Adrenal gland (tissue), 12 donors: ENCODE measurements around the gene HIVEP3. TPM values are rescaled to one million over a fixed set of nuclear protein-coding genes. Genes with fewer than 3 reads are reported as not detected.
A peak's percentile ranks its signal among the peaks of the same experiment; 100 is the strongest.

Experiments
- DNase-seq, 7 donors: peaks; one replicate each; pipeline ENCODE4 v3.0.0-alpha.2; 2019 to 2020
- H3K27ac ChIP-seq, 5 donors: fragments of 200-600 bp; sonication (generic) in 4 of 5; 1 replicate in 3 of 5; 2 replicates in 2 of 5; pipeline versions ENCODE4 v1.5.1 to v1.8.0; 2016 to 2020; ENCODE audit warnings: mild to moderate bottlenecking in 1 of 5
- H3K27me3 ChIP-seq: fragments of 200-600 bp; 2 replicates; pipeline ENCODE4 v1.8.0; 2021
- H3K36me3 ChIP-seq, 2 donors: fragments of 200-600 bp; replicated peaks in 1 of 2; 1 replicate in 1 of 2; 2 replicates in 1 of 2; pipeline versions ENCODE4 v1.5.1 to v1.8.0; 2018 to 2022
- H3K4me1 ChIP-seq, 2 donors: fragments of 200-600 bp; replicated peaks in 1 of 2; 1 replicate in 1 of 2; 2 replicates in 1 of 2; pipeline versions ENCODE4 v1.5.1 to v1.8.0; 2018 to 2021
- H3K4me3 ChIP-seq, 4 donors: fragments of 200-600 bp; sonication (generic) in 3 of 4; one replicate each; pipeline ENCODE4 v1.5.1; 2016 to 2018
- H3K9me3 ChIP-seq, 3 donors: fragments of 200-600 bp; sonication (generic) in 1 of 3; replicated peaks in 1 of 3; 1 replicate in 2 of 3; 2 replicates in 1 of 3; pipeline versions ENCODE4 v1.5.1 to v1.8.0; 2016 to 2021
- CTCF ChIP-seq, 6 experiments: fragments of 450-650 bp in 4 of 6; fragments of 200-600 bp in 2 of 6; sonication (generic) in 1 of 6; IDR thresholded peaks; 1 replicate in 5 of 6; 2 replicates in 1 of 6; pipeline versions ENCODE4 v1.5.1 to v1.8.0; 2016 to 2021; ENCODE audit warnings: antibody characterized with exemption in 6 of 6, mild to moderate bottlenecking in 2 of 6, moderate library complexity in 1 of 6
- POLR2A ChIP-seq, 2 donors: fragments of 450-650 bp; IDR thresholded peaks; one replicate each; pipeline ENCODE4 v1.6.1; 2017; ENCODE audit warnings: antibody characterized with exemption in 2 of 2, mild to moderate bottlenecking in 2 of 2, moderate library complexity in 1 of 2
- WGBS, 4 donors: extraction: QIAGEN DNeasy Blood & Tissue Kit in 2 of 4; methylation state at CpG; one replicate each; pipeline versions ENCODE4 v1.1.5 to v1.1.7; 2013 to 2017; 5-methylcytosine and 5-hydroxymethylcytosine counted together
- intact Hi-C, 2 donors: fragments of 100-400 bp; cut with DNase I; formaldehyde crosslinking; loops; one replicate each; pipeline versions ENCODE4 v1.14.1 to v1.15.0; 2022 to 2023
- polyA plus RNA-seq, 3 donors: library from polyadenylated mRNA; stranded (reverse); fragments of 200-250 nt in 2 of 3; fragments of 350-450 nt in 1 of 3; fragmentation: Illumina TruSeq in 1 of 3; extraction: RNeasy Lipid Tissue Mini Kit (QIAGEN cat#74804) in 1 of 3; gene quantifications; one replicate each; pipeline ENCODE4 v1.2.3, GENCODE V29; 2013 to 2014
- total RNA-seq, 9 donors: library from RNA; depleted of rRNA in 4 of 9; stranded (reverse); fragments of >200 nt in 4 of 9; fragments of 120-200 nt in 1 of 9; fragmentation: NEBNext Ultra II Directional in 1 of 9; extraction: Animal tissue kit (Norgen Biotek cat#: 25700) in 1 of 9; gene quantifications; one replicate each; pipeline versions ENCODE4 v1.1.0 to v1.2.4, GENCODE V29; 2013 to 2023
- donor health status: healthy with polysubstance abuse.
- donor health status: Bipolar disorder and iron deficiency.
- donor health status: DM: yes; HTN: yes; CAD: no.
- donor health status: DM: no; HTN: no; CAD: no.
- donor health status: DM: no; HTN: no; CAD: no.
- donor health status: DM: yes; HTN: yes; CAD: no.

The HIVEP3 gene
- total and polyA plus RNA-seq, 12 donors, result 3.2 to 7.7 (median 7.0) TPM

- H3K27ac ChIP-seq, result no peak overlapping the region
- no peaks in the 10 kb centered on the region for H3K36me3 ChIP-seq
- DNase-seq, result no peak
- WGBS, 4 donors, result 49 to 74% (median 62%) methylated on average over 3 of the region's 3 CpGs
- no peak overlapping the region for H3K4me3 ChIP-seq
- H3K9me3 ChIP-seq, result no peaks in the 10 kb centered on the region
- TF ChIP-seq CTCF (IDR thresholded peaks at IDR 0.05) (no peak), POLR2A (IDR thresholded peaks at IDR 0.05) (no peak)
- H3K27me3 ChIP-seq, result no peaks in the 10 kb centered on the region
- intact Hi-C loops, result loop anchor here (10.0 kb wide), 3 partner anchors 219 to 469 kb away; no protein-coding TSS in a partner anchor
- H3K4me1 ChIP-seq, result peaks cover 0 to 4% of the 10 kb centered on the region in 2 donors
Observed at GRCh38 chr1:41576206-41576605, 342.5 kb downstream of the HIVEP3 start.

GRCh38 chr1:41574842-41575241 is 343.9 kb downstream of the HIVEP3 start:
- no peak for DNase-seq
- Histone ChIP-seq H3K4me3 (no peak overlapping the region), H3K27ac (no peak overlapping the region), H3K4me1 (peaks cover 0 to 4% of the 10 kb centered on the region in 2 donors), H3K9me3 (no peaks in the 10 kb centered on the region), H3K36me3 (no peaks in the 10 kb centered on the region), H3K27me3 (no peaks in the 10 kb centered on the region)
- no peak for TF ChIP-seq CTCF (IDR thresholded peaks at IDR 0.05)
- TF ChIP-seq POLR2A (IDR thresholded peaks at IDR 0.05), result no peak
- intact Hi-C loops, result loop anchor here (10.0 kb wide), 3 partner anchors 220 to 470 kb away; no protein-coding TSS in a partner anchor
- WGBS, 4 donors, result 59 to 100% (median 64%) methylated on average over 2 to 5 of the region's 5 CpGs

- Histone ChIP-seq H3K9me3 (no peaks in the 10 kb centered on the region), H3K4me1 (peaks cover 0 to 4% of the 10 kb centered on the region in 2 donors), H3K27ac (no peak overlapping the region), H3K36me3 (no peaks in the 10 kb centered on the region), H3K27me3 (no peaks in the 10 kb centered on the region), H3K4me3 (no peak overlapping the region)
- peak; percentile 74 to 93 (median 83) for DNase-seq
- 27 to 39% (median 35%) methylated on average over 11 to 18 of the region's 18 CpGs for WGBS, 4 donors
- TF ChIP-seq CTCF (IDR thresholded peaks at IDR 0.05) (peak; percentile 76 to 94 (median 88)), POLR2A (IDR thresholded peaks at IDR 0.05) (no peak)
- intact Hi-C loops, result loop anchor here (10.0 kb wide), 3 partner anchors 221 to 471 kb away; no protein-coding TSS in a partner anchor
Observed at GRCh38 chr1:41573785-41574713, 344.7 kb downstream of the HIVEP3 start.

GRCh38 chr1:41573194-41573593 is 345.5 kb downstream of the HIVEP3 start:
- no peaks in the 10 kb centered on the region for H3K9me3 ChIP-seq
- peaks cover 0 to 4% of the 10 kb centered on the region in 2 donors for H3K4me1 ChIP-seq
- H3K27me3 ChIP-seq, result no peaks in the 10 kb centered on the region
- 72 to 85% (median 81%) methylated on average over 3 of the region's 3 CpGs for WGBS, 4 donors
- no peak for TF ChIP-seq POLR2A (IDR thresholded peaks at IDR 0.05)
- TF ChIP-seq CTCF (IDR thresholded peaks at IDR 0.05), result no peak
- intact Hi-C loops, result loop anchor here (10.0 kb wide), 3 partner anchors 222 to 472 kb away; no protein-coding TSS in a partner anchor
- H3K36me3 ChIP-seq, result no peaks in the 10 kb centered on the region
- H3K4me3 ChIP-seq, result no peak overlapping the region
- no peak for DNase-seq
- H3K27ac ChIP-seq, result no peak overlapping the region
